DMS 273 treated with DMSO at 0.1 percent for 48 hours (cell line): ENCODE data around the gene RAB36.

Experiments used
- DNase-seq: peaks from one replicate; lab custom pipeline; 2025; lab: John Stamatoyannopoulos, UW

The RAB36 gene

DNA sequence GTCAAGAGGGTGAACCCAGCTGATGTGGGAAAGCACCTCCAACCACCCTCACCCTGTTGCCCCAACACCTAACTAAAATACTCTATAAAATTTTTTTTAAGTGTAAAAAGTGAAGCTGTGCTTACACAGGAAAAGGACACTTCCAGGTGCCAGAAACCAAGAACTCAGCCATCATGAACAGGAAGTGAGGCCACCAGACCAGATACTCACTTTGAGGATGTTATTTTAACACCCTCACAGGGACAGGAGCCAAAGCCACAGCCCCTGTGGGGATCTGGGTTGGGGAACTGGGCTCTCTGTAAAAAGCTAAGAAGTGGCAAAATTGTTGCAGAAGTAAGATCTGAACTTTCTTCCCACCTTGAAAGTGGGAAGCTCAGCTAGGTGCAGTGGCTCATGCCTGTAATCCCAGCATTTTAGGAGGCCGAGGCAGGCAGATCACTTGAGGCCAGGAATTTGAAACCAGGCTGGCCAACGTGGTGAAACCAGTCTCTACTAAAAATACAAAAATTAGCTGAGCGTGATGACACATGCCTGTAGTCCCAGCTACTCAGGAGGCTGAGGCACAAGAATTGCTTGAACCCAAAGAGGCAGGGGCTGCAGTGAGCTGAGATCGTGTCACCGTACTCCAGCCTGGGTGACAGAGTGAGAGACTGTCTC lies 7.2 kb upstream of the RAB36 start:
- no peak for DNase-seq

DNA sequence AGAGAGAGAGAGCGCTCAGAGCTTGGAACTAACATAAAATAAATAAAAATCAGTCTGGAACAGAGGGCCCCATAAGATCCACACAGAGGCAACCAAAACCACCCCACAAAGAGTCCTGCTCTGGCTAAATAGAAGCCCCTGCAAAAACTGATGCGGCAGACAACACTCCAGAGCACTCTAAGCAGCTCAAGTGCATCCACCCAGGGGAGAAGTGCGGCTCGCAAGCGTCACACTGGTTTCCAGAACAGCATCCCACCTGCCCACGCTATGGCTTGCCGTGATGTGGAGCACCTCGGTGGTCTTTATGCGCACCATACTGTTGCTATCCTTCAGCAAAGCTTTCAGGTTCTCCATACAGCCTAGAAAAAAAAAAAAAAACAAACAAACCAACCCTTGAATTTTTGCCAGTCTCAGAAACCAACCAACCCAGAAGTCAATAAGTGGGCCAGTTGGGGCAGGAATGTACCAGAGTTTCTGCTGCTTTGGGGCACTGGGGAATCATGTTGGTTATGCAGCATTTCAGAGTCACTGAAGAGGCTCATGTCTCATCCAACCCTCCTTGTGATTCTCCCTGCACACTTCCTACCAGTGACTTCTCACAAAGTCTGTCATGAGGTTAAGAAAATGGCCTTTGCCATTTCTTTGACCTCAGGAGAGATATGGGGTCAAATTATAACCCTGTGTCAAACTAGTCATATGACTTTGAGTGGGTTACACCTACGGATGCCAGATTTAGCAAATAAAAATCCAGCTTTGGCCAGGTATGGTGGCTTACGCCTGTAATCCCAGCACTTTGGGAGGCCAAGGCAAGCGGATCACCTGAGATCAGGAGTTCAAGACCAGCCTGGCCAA lies 6.5 kb upstream of the RAB36 start:
- no peak for DNase-seq

GRCh38 chr22:23140385-23140784 lies 4.9 kb upstream of the RAB36 start:
- no peak for DNase-seq

- no peak for DNase-seq
Measured at GRCh38 chr22:23142546-23143105, 2.7 kb upstream of the RAB36 start.

- DNase-seq, result no peak
Measured at GRCh38 chr22:23143119-23143518, 2.2 kb upstream of the RAB36 start.

GRCh38 chr22:23144432-23144831 lies 845 bp upstream of the RAB36 start:
- DNase-seq, result no peak

- no peak for DNase-seq
Measured at GRCh38 chr22:23145878-23146470, 697 bp downstream of the RAB36 start.

- DNase-seq, result no peak
Measured at GRCh38 chr22:23146478-23147205, 1.4 kb downstream of the RAB36 start.

- DNase-seq, result no peak
Measured at GRCh38 chr22:23147617-23148387, 2.5 kb downstream of the RAB36 start.

- DNase-seq, result no peak
Measured at GRCh38 chr22:23149743-23150238, 4.5 kb downstream of the RAB36 start.

DNA sequence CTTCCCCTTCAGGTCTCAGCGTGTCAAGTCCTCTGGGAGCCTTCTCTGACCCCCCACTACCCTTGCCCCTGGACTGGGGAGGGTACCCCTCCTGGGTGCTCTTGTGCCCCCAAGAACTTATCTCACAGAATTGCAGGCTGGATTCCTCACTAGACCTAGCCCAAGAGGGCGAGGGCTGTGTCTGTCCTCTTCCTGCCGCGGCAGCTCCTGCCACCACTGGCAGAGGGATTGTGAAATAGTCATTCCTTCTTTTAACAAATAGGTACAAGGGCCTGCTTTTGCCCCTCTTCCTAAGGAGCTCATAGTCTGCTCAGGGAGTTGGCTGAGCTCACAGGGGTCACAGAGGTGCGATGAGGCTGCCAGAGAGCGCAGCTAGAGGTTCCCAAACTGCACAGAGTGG lies 5.5 kb downstream of the RAB36 start:
- DNase-seq, result no peak

GRCh38 chr22:23151827-23152226 lies 6.5 kb downstream of the RAB36 start:
- no peak for DNase-seq

DNA sequence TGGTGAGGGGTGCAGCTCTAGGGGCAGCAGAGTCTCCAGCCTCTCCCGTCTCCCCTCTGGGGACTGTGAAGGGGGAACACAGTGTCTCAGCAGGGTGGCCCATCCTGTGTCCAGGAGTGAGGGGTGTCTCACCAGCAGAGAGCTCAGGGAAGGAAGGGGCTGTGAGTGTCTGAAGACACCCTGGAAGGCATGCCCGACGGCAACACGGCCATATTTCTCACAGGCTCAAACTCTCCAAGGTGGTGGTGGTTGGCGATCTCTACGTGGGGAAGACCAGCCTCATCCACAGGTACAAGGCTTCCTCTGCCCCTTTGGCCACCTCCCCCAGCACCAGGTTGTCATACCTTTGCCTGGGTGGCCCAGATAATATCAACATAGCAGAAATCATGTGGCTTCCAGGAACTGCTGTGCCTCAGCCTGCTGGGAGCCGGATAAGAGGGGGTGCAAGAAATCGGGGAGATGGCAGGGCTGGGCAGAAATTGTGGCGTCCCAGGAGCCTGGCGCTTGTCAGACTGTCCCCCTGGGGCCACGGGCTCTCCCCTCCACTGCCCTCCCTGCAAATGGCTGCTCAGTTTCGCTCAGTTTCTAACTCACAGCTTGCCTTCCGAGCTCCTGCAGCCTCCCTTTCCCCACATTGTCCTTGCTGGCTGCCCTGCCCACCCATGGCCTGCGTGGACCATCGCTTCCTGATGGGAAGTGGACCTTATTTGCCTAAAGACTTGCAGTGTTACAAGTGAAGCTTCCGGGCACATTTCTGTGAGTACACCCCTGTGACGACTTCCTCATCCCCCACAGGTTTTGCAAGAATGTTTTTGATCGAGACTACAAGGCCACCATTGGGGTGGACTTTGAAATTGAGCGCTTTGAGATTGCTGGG lies 7.2 kb downstream of the RAB36 start:
- DNase-seq, result no peak

DNA sequence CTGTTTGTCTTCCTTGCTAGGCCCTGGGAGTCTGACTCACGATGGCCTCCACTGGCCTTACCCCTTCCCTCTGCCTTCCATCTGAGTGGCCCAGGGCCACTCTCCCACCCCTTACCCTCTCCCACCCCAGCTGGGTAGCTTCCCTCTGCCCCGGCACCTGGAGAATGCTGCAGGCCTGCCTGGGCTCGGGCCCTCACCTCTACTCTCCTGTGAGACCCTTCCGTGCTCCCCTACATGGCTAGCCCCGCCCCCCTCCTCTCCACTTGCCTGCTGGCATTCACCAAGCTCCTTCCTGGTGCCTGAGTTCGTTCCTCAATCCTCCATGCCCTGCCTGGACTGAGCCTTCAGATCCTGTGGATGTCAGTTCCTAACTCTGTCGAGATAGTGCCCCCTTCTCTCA lies 8.7 kb downstream of the RAB36 start:
- DNase-seq, result no peak

DNA sequence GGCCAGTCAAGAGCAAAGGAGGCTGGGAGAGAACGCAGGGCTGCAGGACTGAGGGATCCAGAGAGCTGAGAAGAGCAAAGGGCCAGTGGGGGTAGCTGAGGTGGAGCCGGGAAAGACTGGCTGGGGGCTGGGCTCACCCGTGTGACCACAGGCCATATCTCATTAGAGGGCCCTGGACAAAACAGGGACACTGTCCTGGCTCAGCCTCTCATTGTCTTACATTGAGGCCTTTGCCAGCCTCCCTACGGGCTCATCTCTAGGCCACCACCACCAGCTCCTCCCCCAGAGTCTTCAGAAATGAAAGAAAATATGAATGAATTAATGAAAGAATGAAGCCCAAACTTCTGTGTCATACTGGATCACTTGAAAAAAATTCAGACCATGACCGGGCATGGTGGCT lies 9.2 kb downstream of the RAB36 start:
- DNase-seq, result no peak

- no peak for DNase-seq
Measured at GRCh38 chr22:23155143-23155542, 9.9 kb downstream of the RAB36 start.

DNA sequence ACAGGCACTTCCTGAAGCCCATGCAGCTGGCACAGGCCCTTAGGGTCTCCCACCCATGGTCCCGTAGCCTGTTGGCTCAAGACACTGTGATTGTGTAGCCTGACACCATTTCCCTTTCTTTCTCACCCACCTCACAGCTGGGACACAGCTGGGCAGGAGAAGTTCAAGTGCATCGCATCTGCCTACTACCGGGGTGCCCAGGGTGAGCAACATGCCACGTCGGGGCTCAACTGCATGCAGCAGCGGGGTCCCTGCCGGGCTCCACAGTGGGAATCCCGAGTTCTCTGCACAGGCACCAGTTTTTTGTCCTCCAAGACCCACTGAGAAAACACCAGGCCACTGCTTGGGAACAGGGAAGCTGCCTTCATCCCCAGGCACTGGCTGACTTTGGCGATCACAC lies 10.6 kb downstream of the RAB36 start:
- DNase-seq, result no peak

GRCh38 chr22:23156286-23156685 lies 11.0 kb downstream of the RAB36 start:
- no peak for DNase-seq

- no peak for DNase-seq
Measured at GRCh38 chr22:23157560-23158515, 12.6 kb downstream of the RAB36 start.
